T-helper 17 cell (primary cell): ENCODE measurements around the gene ZFP57. TPM values are rescaled to one million over a fixed set of nuclear protein-coding genes. Genes with fewer than 3 reads are reported as not detected.
"Not testable (repeated sequence)": the region's sequence is repeated elsewhere in the genome, so short reads cannot be mapped to it uniquely, and the experiment has no call there.

Source experiments
- ATAC-seq: fragments of 150-1000 bp; cut with Tn5 transposase; 2 replicates; pipeline ENCODE4 v1.10.0; 2021; ENCODE audit warnings: mild to moderate bottlenecking, moderate library complexity
- DNase-seq, 3 donors: peaks; one replicate each; pipeline versions ENCODE4 v3.0.0 to v3.0.0-alpha.2; 2020 to 2021
- H3K9me3 ChIP-seq: one replicate; pipeline ENCODE4 v1.7.0; 2013; ENCODE audit warnings: low read length, mild to moderate bottlenecking; ENCODE audit not compliant: control insufficient read depth, poor library complexity, severe bottlenecking
- H3K27ac Mint-ChIP-seq: one replicate; pipeline ENCODE4 v1.8.0; 2022; ENCODE audit warnings: mild to moderate bottlenecking, moderate library complexity, mixed read lengths
- H3K27me3 Mint-ChIP-seq: one replicate; pipeline ENCODE4 v1.8.0; 2022; ENCODE audit warnings: mixed read lengths
- H3K36me3 Mint-ChIP-seq: one replicate; pipeline ENCODE4 v1.8.0; 2022; ENCODE audit warnings: low read depth, mixed read lengths
- H3K4me1 Mint-ChIP-seq: one replicate; pipeline ENCODE4 v1.8.0; 2022; ENCODE audit warnings: mild to moderate bottlenecking, mixed read lengths
- H3K4me3 Mint-ChIP-seq: one replicate; pipeline ENCODE4 v1.8.0; 2022; ENCODE audit warnings: mild to moderate bottlenecking, moderate library complexity, mixed read lengths
- total RNA-seq, 4 donors: library from RNA in 2 of 4; stranded (reverse) in 2 of 4; gene quantifications; one replicate each; pipeline ENCODE4 v1.2.3 and lab custom pipeline; 2022 to 2026

The ZFP57 gene
- total RNA-seq, 2 donors from 2014 or later, result 3.1 TPM; not detected in 1

GRCh38 chr6:29678114-29678513 lies 2.8 kb downstream of the ZFP57 start:
- Mint-ChIP-seq H3K4me3 (no peak overlapping the region), H3K36me3 (no peaks in the 10 kb centered on the region), H3K27me3 (peaks cover 14% of the 10 kb centered on the region), H3K27ac (no peak overlapping the region), H3K4me1 (peaks cover 14% of the 10 kb centered on the region)
- ATAC-seq, result no peak
- no peaks in the 10 kb centered on the region for H3K9me3 ChIP-seq
- DNase-seq, result no peak

GRCh38 chr6:29676981-29677601 lies 3.9 kb downstream of the ZFP57 start:
- H3K4me3 Mint-ChIP-seq, result no peak overlapping the region

GRCh38 chr6:29675561-29675960 lies 5.4 kb downstream of the ZFP57 start:
- Mint-ChIP-seq H3K4me1 (peaks cover 14% of the 10 kb centered on the region), H3K36me3 (peaks cover 2% of the 10 kb centered on the region), H3K27me3 (peaks cover 23% of the 10 kb centered on the region), H3K27ac (no peak overlapping the region), H3K4me3 (no peak overlapping the region)
- H3K9me3 ChIP-seq, result no peaks in the 10 kb centered on the region
- ATAC-seq, result no peak
- DNase-seq, result no peak

More at GRCh38 chr6:29676981-29677601, 3.9 kb downstream of the ZFP57 start:
- ATAC-seq (no peak), DNase-seq (no peak)
- H3K9me3 ChIP-seq, result no peaks in the 10 kb centered on the region
- H3K27me3 Mint-ChIP-seq, result peaks cover 14% of the 10 kb centered on the region
- peaks cover 2% of the 10 kb centered on the region for H3K36me3 Mint-ChIP-seq
- H3K27ac Mint-ChIP-seq, result no peak overlapping the region
- H3K4me1 Mint-ChIP-seq, result peaks cover 14% of the 10 kb centered on the region

GRCh38 chr6:29674008-29674407 lies 6.9 kb downstream of the ZFP57 start:
- Mint-ChIP-seq H3K4me3 (peak overlapping the region; percentile 25), H3K4me1 (peaks cover 11% of the 10 kb centered on the region), H3K27me3 (peaks cover 16% of the 10 kb centered on the region), H3K36me3 (peaks cover 2% of the 10 kb centered on the region), H3K27ac (no peak overlapping the region)
- DNase-seq, result no peak
- H3K9me3 ChIP-seq, result no peaks in the 10 kb centered on the region
- no peak for ATAC-seq

- no peaks in the 10 kb centered on the region for H3K9me3 ChIP-seq
- no peak for DNase-seq
- H3K27me3 Mint-ChIP-seq, result peaks cover 18% of the 10 kb centered on the region
- H3K4me1 Mint-ChIP-seq, result peaks cover 11% of the 10 kb centered on the region
- no peak overlapping the region for H3K4me3 Mint-ChIP-seq
- H3K27ac Mint-ChIP-seq, result no peak overlapping the region
- H3K36me3 Mint-ChIP-seq, result peaks cover 2% of the 10 kb centered on the region
- ATAC-seq, result no peak
These were observed 7.8 kb downstream of the ZFP57 start for GRCh38 chr6:29673161-29673560.

- Mint-ChIP-seq H3K27me3 (peaks cover 24% of the 10 kb centered on the region), H3K4me1 (peaks cover 10% of the 10 kb centered on the region)
- not testable (repeated sequence) for H3K9me3 ChIP-seq, H3K27ac Mint-ChIP-seq, DNase-seq, H3K4me3 Mint-ChIP-seq, H3K36me3 Mint-ChIP-seq, ATAC-seq
These were observed 8.8 kb downstream of the ZFP57 start for GRCh38 chr6:29672116-29672515.

GRCh38 chr6:29671026-29671425 lies 9.9 kb downstream of the ZFP57 start:
- Mint-ChIP-seq H3K27ac (no peak overlapping the region), H3K27me3 (peaks cover 26% of the 10 kb centered on the region)
- ATAC-seq, result no peak

GRCh38 chr6:29667158-29667557 lies 13.8 kb downstream of the ZFP57 start:
- no peak for ATAC-seq
- no peaks in the 10 kb centered on the region for H3K4me1 Mint-ChIP-seq

More at GRCh38 chr6:29671026-29671425, 9.9 kb downstream of the ZFP57 start:
- peaks cover 2% of the 10 kb centered on the region for H3K36me3 Mint-ChIP-seq
- H3K9me3 ChIP-seq, result no peaks in the 10 kb centered on the region
- no peak overlapping the region for H3K4me3 Mint-ChIP-seq
- DNase-seq, result no peak
- H3K4me1 Mint-ChIP-seq, result peaks cover 1% of the 10 kb centered on the region

GRCh38 chr6:29666826-29667130 lies 14.2 kb downstream of the ZFP57 start:
- no peaks in the 10 kb centered on the region for H3K9me3 ChIP-seq
- DNase-seq (no peak), ATAC-seq (no peak)
- Mint-ChIP-seq H3K27me3 (peaks cover 45% of the 10 kb centered on the region), H3K27ac (no peak overlapping the region), H3K4me3 (no peak overlapping the region), H3K36me3 (no peaks in the 10 kb centered on the region), H3K4me1 (no peaks in the 10 kb centered on the region)

More at GRCh38 chr6:29667158-29667557, 13.8 kb downstream of the ZFP57 start:
- H3K27me3 Mint-ChIP-seq, result peaks cover 42% of the 10 kb centered on the region
- no peaks in the 10 kb centered on the region for H3K36me3 Mint-ChIP-seq
- no peak overlapping the region for H3K4me3 Mint-ChIP-seq
- H3K9me3 ChIP-seq, result no peaks in the 10 kb centered on the region
- DNase-seq, result no peak
- H3K27ac Mint-ChIP-seq, result no peak overlapping the region

- Mint-ChIP-seq H3K36me3 (no peaks in the 10 kb centered on the region), H3K4me1 (no peaks in the 10 kb centered on the region), H3K4me3 (no peak overlapping the region), H3K27ac (no peak overlapping the region), H3K27me3 (peaks cover 42% of the 10 kb centered on the region)
- ATAC-seq (no peak), DNase-seq (no peak)
- no peaks in the 10 kb centered on the region for H3K9me3 ChIP-seq
These were observed 14.8 kb downstream of the ZFP57 start for GRCh38 chr6:29665942-29666825.

- peaks cover 51% of the 10 kb centered on the region for H3K27me3 Mint-ChIP-seq
These were observed 17.5 kb downstream of the ZFP57 start for GRCh38 chr6:29663300-29664042.

GRCh38 chr6:29661502-29662141 lies 19.3 kb downstream of the ZFP57 start:
- H3K4me3 Mint-ChIP-seq, DNase-seq, H3K27ac Mint-ChIP-seq, H3K36me3 Mint-ChIP-seq, H3K4me1 Mint-ChIP-seq, H3K9me3 ChIP-seq, ATAC-seq: not testable (repeated sequence)
- H3K27me3 Mint-ChIP-seq, result peaks cover 50% of the 10 kb centered on the region

More at GRCh38 chr6:29663300-29664042, 17.5 kb downstream of the ZFP57 start:
- no peaks in the 10 kb centered on the region for H3K36me3 Mint-ChIP-seq
- ATAC-seq, result no peak
- peaks cover under 1% of the 10 kb centered on the region for H3K4me1 Mint-ChIP-seq
- no peak overlapping the region for H3K4me3 Mint-ChIP-seq
- H3K9me3 ChIP-seq, result no peaks in the 10 kb centered on the region
- H3K27ac Mint-ChIP-seq, result no peak overlapping the region
- no peak for DNase-seq

GRCh38 chr6:29661071-29661470 lies 19.9 kb downstream of the ZFP57 start:
- Mint-ChIP-seq H3K27me3 (peaks cover 53% of the 10 kb centered on the region), H3K4me1 (peaks cover 4% of the 10 kb centered on the region), H3K4me3 (no peak overlapping the region), H3K27ac (no peak overlapping the region), H3K36me3 (peaks cover 2% of the 10 kb centered on the region)
- DNase-seq (no peak), ATAC-seq (no peak)
- no peaks in the 10 kb centered on the region for H3K9me3 ChIP-seq
